ENCODE results near the gene SLC25A19. TPM values are rescaled to one million over a fixed set of nuclear protein-coding genes. Genes with fewer than 3 reads are reported as not detected.

The SLC25A19 gene
- total RNA-seq, 6 donors from 2014 or later: 21.9 to 37.0 (median 23.9) TPM

- Histone ChIP-seq H3K36me3 (peaks cover 7 to 27% (median 24%) of the 10 kb centered on the region in 4 donors), H3K4me1 (peaks cover 13 to 47% (median 26%) of the 10 kb centered on the region in 4 donors), H3K27me3 (no peaks in the 10 kb centered on the region), H3K9me3 (no peaks in the 10 kb centered on the region), H3K27ac (peak overlapping the region; percentile 95 to 99 (median 96)), H3K4me3 (peak overlapping the region; percentile 84 to 98 (median 92))
- WGBS, 2 donors: 21 to 29% methylated on average over 5 to 6 of the region's 6 CpGs
- ATAC-seq (ENCODE audit: low FRiP score in 2 of 2): no peak
- no peak for DNase-seq
- TF ChIP-seq EP300 (IDR thresholded peaks at IDR 0.05): no peak
- no peak for TF ChIP-seq CTCF (IDR thresholded peaks at IDR 0.05)
- no peak for TF ChIP-seq POLR2A (IDR thresholded peaks at IDR 0.05)
- no peak for TF ChIP-seq POLR2AphosphoS5 (IDR thresholded peaks at IDR 0.05)
These were observed 19.4 kb downstream of the SLC25A19 start for GRCh38 chr17:75269844-75270217.

GRCh38 chr17:75267411-75268232, 21.6 kb downstream of the SLC25A19 start:
- Histone ChIP-seq H3K27me3 (no peaks in the 10 kb centered on the region), H3K27ac (no peak overlapping the region), H3K4me1 (peaks cover 18 to 46% (median 28%) of the 10 kb centered on the region in 4 donors), H3K4me3 (no peak overlapping the region), H3K9me3 (no peaks in the 10 kb centered on the region), H3K36me3 (peaks cover 7 to 43% (median 35%) of the 10 kb centered on the region in 4 donors)
- no peak for TF ChIP-seq POLR2AphosphoS5 (IDR thresholded peaks at IDR 0.05)
- no peak for TF ChIP-seq CTCF (IDR thresholded peaks at IDR 0.05)
- no peak for TF ChIP-seq EP300 (IDR thresholded peaks at IDR 0.05)
- no peak for TF ChIP-seq POLR2A (IDR thresholded peaks at IDR 0.05)
- ATAC-seq (ENCODE audit: low FRiP score in 2 of 2) (no peak), DNase-seq (no peak)
- 53 to 68% methylated on average over 7 to 14 of the region's 14 CpGs for WGBS, 2 donors

- Histone ChIP-seq H3K36me3 (peaks cover 7 to 43% (median 35%) of the 10 kb centered on the region in 4 donors), H3K4me1 (peaks cover 18 to 46% (median 29%) of the 10 kb centered on the region in 4 donors), H3K4me3 (no peak overlapping the region), H3K9me3 (no peaks in the 10 kb centered on the region), H3K27ac (no peak overlapping the region), H3K27me3 (no peaks in the 10 kb centered on the region)
- TF ChIP-seq EP300 (IDR thresholded peaks at IDR 0.05): no peak
- TF ChIP-seq POLR2AphosphoS5 (IDR thresholded peaks at IDR 0.05): no peak
- TF ChIP-seq CTCF (IDR thresholded peaks at IDR 0.05): no peak
- TF ChIP-seq POLR2A (IDR thresholded peaks at IDR 0.05): no peak
- 46 to 66% methylated on average over 2 of the region's 2 CpGs for WGBS, 2 donors
- ATAC-seq (ENCODE audit: low FRiP score in 2 of 2) (no peak), DNase-seq (no peak)
These were observed 22.2 kb downstream of the SLC25A19 start for GRCh38 chr17:75267153-75267410.

GRCh38 chr17:75266316-75267152, 22.7 kb downstream of the SLC25A19 start:
- peaks cover 7 to 43% (median 35%) of the 10 kb centered on the region in 4 donors for H3K36me3 ChIP-seq
- no peaks in the 10 kb centered on the region for H3K9me3 ChIP-seq
- WGBS, 2 donors: 83 to 88% methylated on average over 13 of the region's 13 CpGs
- no peak for TF ChIP-seq CTCF (IDR thresholded peaks at IDR 0.05)
- no peak for TF ChIP-seq POLR2AphosphoS5 (IDR thresholded peaks at IDR 0.05)
- no peak for TF ChIP-seq EP300 (IDR thresholded peaks at IDR 0.05)
- no peak for TF ChIP-seq POLR2A (IDR thresholded peaks at IDR 0.05)
- no peak for DNase-seq
- peaks cover 15 to 40% (median 24%) of the 10 kb centered on the region in 4 donors for H3K4me1 ChIP-seq
- no peak for ATAC-seq (ENCODE audit: low FRiP score in 2 of 2)
- no peak overlapping the region for H3K27ac ChIP-seq
- no peaks in the 10 kb centered on the region for H3K27me3 ChIP-seq
- no peak overlapping the region for H3K4me3 ChIP-seq

All from upper lobe of left lung (tissue), 6 donors.